Heart left ventricle (tissue), 16 donors: ENCODE measurements around the gene EP400. TPM values are rescaled to one million over a fixed set of nuclear protein-coding genes. Genes with fewer than 3 reads are reported as not detected.

Source experiments
- ATAC-seq, 4 donors: fragments of 200-7000 bp; cut with Tn5 transposase; one replicate each; pipeline ENCODE4 v1.9.1; 2020 to 2022; ENCODE audit warnings: moderate library complexity in 4 of 4, mild to moderate bottlenecking in 3 of 4, moderate number of reproducible peaks in 1 of 4
- DNase-seq, 5 donors: peaks; one replicate each; pipeline ENCODE4 v3.0.0-alpha.2; 2020
- H3K27ac ChIP-seq, 12 donors: fragments of 200-600 bp; sonication (generic) in 4 of 12; one replicate each; pipeline versions ENCODE4 v1.5.0 to v1.8.0; 2016 to 2022; ENCODE audit warnings: mild to moderate bottlenecking in 2 of 12
- H3K27me3 ChIP-seq, 9 donors: fragments of 200-600 bp; sonication (generic) in 2 of 9; one replicate each; pipeline versions ENCODE4 v1.5.1 to v1.8.0; 2016 to 2022; ENCODE audit warnings: mild to moderate bottlenecking in 3 of 9
- H3K36me3 ChIP-seq, 9 donors: fragments of 200-600 bp; sonication (generic) in 2 of 9; one replicate each; pipeline versions ENCODE4 v1.5.0 to v1.8.0; 2018 to 2022; ENCODE audit warnings: mild to moderate bottlenecking in 2 of 9
- H3K4me1 ChIP-seq, 12 donors: fragments of 200-600 bp; sonication (generic) in 4 of 12; one replicate each; pipeline versions ENCODE4 v1.5.0 to v1.8.0; 2016 to 2022; ENCODE audit warnings: mild to moderate bottlenecking in 3 of 12
- H3K4me3 ChIP-seq, 12 donors: fragments of 200-600 bp; sonication (generic) in 4 of 12; one replicate each; pipeline versions ENCODE4 v1.5.0 to v1.8.0; 2017 to 2022; ENCODE audit warnings: mild to moderate bottlenecking in 9 of 12, moderate library complexity in 4 of 12
- H3K9me3 ChIP-seq, 12 donors: fragments of 200-600 bp; sonication (generic) in 4 of 12; one replicate each; pipeline versions ENCODE4 v1.5.0 to v1.8.0; 2016 to 2022; ENCODE audit warnings: mild to moderate bottlenecking in 1 of 12
- POLR2A ChIP-seq, 2 donors: fragments of 450-650 bp; IDR thresholded peaks; one replicate each; pipeline ENCODE4 v1.6.1; 2017; ENCODE audit warnings: antibody characterized with exemption in 2 of 2, mild to moderate bottlenecking in 2 of 2, moderate library complexity in 2 of 2
- WGBS, 4 donors: extraction: QIAGEN DNeasy Blood & Tissue Kit in 2 of 4; methylation state at CpG; one replicate each; pipeline versions ENCODE4 v1.1.5 to v1.1.7; 2013 to 2018; 5-methylcytosine and 5-hydroxymethylcytosine counted together
- intact Hi-C, 10 donors: fragments of 100-400 bp; cut with DNase I; formaldehyde crosslinking; loops; one replicate each; pipeline versions ENCODE4 v1.11.1 to v1.14.2; 2022
- polyA plus RNA-seq, 2 donors: library from polyadenylated mRNA; stranded (reverse); fragments of 200-250 nt; gene quantifications; one replicate each; pipeline ENCODE4 v1.2.3, GENCODE V29; 2013
- total RNA-seq, 9 donors: library from RNA; depleted of rRNA in 2 of 9; stranded (reverse); fragments of >200 nt in 2 of 9; fragmentation: NEBNext Ultra II Directional in 3 of 9; extraction: Animal tissue kit (Norgen Biotek cat#: 25700) in 3 of 9; gene quantifications; one replicate each; pipeline versions ENCODE4 v1.1.0 to v1.2.4, GENCODE V29; 2016 to 2023
- TF ChIP-seq, protein P1 (sequence below), 12 donors: fragments of 200-600 bp; sonication (generic) in 4 of 12; IDR thresholded peaks; one replicate each; pipeline versions ENCODE4 v1.5.0 to v1.8.0; 2018 to 2022; ENCODE audit warnings: antibody characterized with exemption in 12 of 12, mild to moderate bottlenecking in 5 of 12
- donor health status: ischemic (EF 13 %, LVEDD 7.1; RV severe dilation, severe dysfunction).
- donor health status: healthy with polysubstance abuse.
- donor health status: DM: no; HTN: yes; CAD: no.
- donor health status: DM: no; HTN: no; CAD: no.
- donor health status: ischemic (EF 25% LVEDD 6.9; RV normal size, moderate dysfunction).
- donor health status: ischemic (EF 25% LVEDD 5.7; RV mildly dilated, moderate dysfunction).
- donor health status: healthy.
- donor health status: DM: yes; HTN: yes; CAD: no.
- donor health status: ischemic (EF 35%, LVEDD 5.7; RV mildly dilated, moderate dysfunction).
- donor health status: nonischemic (EF 11% LVEDD 7.7; RV severe dilation, severe dysfunction).
- donor health status: DM: yes; HTN: yes; CAD: no.
- donor health status: PGD.
- donor health status: ischemic (EF 29% LVEDD 5.4; RV normal size, mild dysfunction).
- donor health status: nonischemic (EF 23%, LVEDD 6.1; RV moderate dilation, normal function).

The EP400 gene
- total and polyA plus RNA-seq, 11 donors, result 9.8 to 27.8 (median 13.5) TPM

DNA sequence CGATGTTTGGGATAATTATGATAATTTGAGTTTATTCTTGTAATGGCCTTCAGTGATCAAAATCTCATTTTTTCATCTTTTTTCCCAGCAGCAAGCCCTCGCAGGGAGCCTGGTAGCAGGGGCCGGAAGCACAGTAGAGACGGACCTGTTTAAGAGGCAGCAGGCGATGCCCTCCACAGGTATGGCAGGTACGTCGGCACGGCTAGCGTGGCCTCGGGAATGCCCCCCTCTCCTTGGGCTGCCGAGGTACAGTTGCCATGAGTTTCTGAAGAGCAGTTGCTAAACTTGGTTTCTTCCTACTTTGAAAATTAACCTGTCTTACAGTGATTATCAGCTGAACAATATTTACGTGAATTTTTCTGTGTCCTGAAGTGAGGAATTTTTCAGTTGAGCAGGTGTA lies 29.9 kb downstream of the EP400 start:
- Histone ChIP-seq H3K27me3 (no peaks in the 10 kb centered on the region), H3K4me3 (no peak overlapping the region), H3K27ac (no peak overlapping the region), H3K9me3 (no peaks in the 10 kb centered on the region), H3K36me3 (peaks cover 0 to 59% (median 51%) of the 10 kb centered on the region in 9 donors), H3K4me1 (peaks cover 0 to 7% (median 0%) of the 10 kb centered on the region in 12 donors)
- ATAC-seq (no peak), DNase-seq (no peak)
- WGBS, 4 donors, result 90 to 95% (median 92%) methylated on average over 12 of the region's 12 CpGs
- intact Hi-C loops, result no loop called here
- TF ChIP-seq, protein P1, sequence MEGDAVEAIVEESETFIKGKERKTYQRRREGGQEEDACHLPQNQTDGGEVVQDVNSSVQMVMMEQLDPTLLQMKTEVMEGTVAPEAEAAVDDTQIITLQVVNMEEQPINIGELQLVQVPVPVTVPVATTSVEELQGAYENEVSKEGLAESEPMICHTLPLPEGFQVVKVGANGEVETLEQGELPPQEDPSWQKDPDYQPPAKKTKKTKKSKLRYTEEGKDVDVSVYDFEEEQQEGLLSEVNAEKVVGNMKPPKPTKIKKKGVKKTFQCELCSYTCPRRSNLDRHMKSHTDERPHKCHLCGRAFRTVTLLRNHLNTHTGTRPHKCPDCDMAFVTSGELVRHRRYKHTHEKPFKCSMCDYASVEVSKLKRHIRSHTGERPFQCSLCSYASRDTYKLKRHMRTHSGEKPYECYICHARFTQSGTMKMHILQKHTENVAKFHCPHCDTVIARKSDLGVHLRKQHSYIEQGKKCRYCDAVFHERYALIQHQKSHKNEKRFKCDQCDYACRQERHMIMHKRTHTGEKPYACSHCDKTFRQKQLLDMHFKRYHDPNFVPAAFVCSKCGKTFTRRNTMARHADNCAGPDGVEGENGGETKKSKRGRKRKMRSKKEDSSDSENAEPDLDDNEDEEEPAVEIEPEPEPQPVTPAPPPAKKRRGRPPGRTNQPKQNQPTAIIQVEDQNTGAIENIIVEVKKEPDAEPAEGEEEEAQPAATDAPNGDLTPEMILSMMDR (IDR thresholded peaks at IDR 0.05), result no peak
- no peak for TF ChIP-seq POLR2A (IDR thresholded peaks at IDR 0.05)

- H3K4me1 ChIP-seq, result peaks cover 0 to 10% (median 0%) of the 10 kb centered on the region in 12 donors
- TF ChIP-seq, protein P1 (IDR thresholded peaks at IDR 0.05), result no peak
- no peak for TF ChIP-seq POLR2A (IDR thresholded peaks at IDR 0.05)
- no peaks in the 10 kb centered on the region for H3K27me3 ChIP-seq
- DNase-seq (no peak), ATAC-seq (no peak)
- intact Hi-C loops, result no loop called here
- H3K36me3 ChIP-seq, result peaks cover 0 to 64% (median 56%) of the 10 kb centered on the region in 9 donors
- no peaks in the 10 kb centered on the region for H3K9me3 ChIP-seq
- H3K4me3 ChIP-seq, result no peak overlapping the region
- H3K27ac ChIP-seq, result no peak overlapping the region
- WGBS, 4 donors, result 80 to 90% (median 84%) methylated on average over 3 of the region's 3 CpGs
These were observed 30.5 kb downstream of the EP400 start for GRCh38 chr12:131980263-131980662.

GRCh38 chr12:131981388-131981787 lies 31.6 kb downstream of the EP400 start:
- peaks cover 0 to 10% (median 0%) of the 10 kb centered on the region in 12 donors for H3K4me1 ChIP-seq
- DNase-seq (no peak), ATAC-seq (no peak)
- no peak overlapping the region for H3K27ac ChIP-seq
- peaks cover 0 to 74% (median 67%) of the 10 kb centered on the region in 9 donors for H3K36me3 ChIP-seq
- no peaks in the 10 kb centered on the region for H3K9me3 ChIP-seq
- 96 to 99% (median 97%) methylated on average over 10 of the region's 10 CpGs for WGBS, 4 donors
- intact Hi-C loops, result no loop called here
- H3K4me3 ChIP-seq, result no peak overlapping the region
- TF ChIP-seq, protein P1 (IDR thresholded peaks at IDR 0.05), result no peak
- TF ChIP-seq POLR2A (IDR thresholded peaks at IDR 0.05), result no peak
- no peaks in the 10 kb centered on the region for H3K27me3 ChIP-seq

GRCh38 chr12:131982041-131982440 lies 32.3 kb downstream of the EP400 start:
- Histone ChIP-seq H3K9me3 (no peaks in the 10 kb centered on the region), H3K4me1 (peaks cover 0 to 10% (median 0%) of the 10 kb centered on the region in 12 donors), H3K27me3 (no peaks in the 10 kb centered on the region), H3K27ac (no peak overlapping the region), H3K36me3 (peaks cover 0 to 80% (median 74%) of the 10 kb centered on the region in 9 donors), H3K4me3 (no peak overlapping the region)
- TF ChIP-seq, protein P1 (IDR thresholded peaks at IDR 0.05), result no peak
- TF ChIP-seq POLR2A (IDR thresholded peaks at IDR 0.05), result no peak
- WGBS, 4 donors, result 92 to 99% (median 95%) methylated on average over 13 to 17 of the region's 17 CpGs
- ATAC-seq (no peak), DNase-seq (no peak)
- intact Hi-C loops, result no loop called here
